ENCODE measurements around the gene TBC1D14.

TBC1D14 gene

DNA sequence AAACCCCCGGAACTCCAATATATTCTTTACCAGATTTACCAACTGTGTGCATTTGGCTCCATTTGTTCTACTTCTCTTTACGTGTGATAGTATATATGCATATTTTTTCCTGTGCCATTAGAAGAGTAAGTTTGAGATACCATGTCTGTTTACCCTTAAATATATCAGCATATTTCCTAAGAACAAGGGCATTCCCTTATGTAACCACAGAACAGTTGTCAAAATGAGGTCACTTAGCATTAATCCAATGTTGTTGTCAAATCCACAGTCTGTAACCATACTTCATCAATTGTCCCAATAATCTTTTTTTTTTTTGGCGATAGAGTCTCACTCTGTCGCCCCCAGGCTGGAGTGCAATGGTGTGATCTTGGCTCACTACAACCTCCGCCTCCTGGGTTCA is 55.2 kb downstream of the TBC1D14 start:
- TF ChIP-seq, protein P1, sequence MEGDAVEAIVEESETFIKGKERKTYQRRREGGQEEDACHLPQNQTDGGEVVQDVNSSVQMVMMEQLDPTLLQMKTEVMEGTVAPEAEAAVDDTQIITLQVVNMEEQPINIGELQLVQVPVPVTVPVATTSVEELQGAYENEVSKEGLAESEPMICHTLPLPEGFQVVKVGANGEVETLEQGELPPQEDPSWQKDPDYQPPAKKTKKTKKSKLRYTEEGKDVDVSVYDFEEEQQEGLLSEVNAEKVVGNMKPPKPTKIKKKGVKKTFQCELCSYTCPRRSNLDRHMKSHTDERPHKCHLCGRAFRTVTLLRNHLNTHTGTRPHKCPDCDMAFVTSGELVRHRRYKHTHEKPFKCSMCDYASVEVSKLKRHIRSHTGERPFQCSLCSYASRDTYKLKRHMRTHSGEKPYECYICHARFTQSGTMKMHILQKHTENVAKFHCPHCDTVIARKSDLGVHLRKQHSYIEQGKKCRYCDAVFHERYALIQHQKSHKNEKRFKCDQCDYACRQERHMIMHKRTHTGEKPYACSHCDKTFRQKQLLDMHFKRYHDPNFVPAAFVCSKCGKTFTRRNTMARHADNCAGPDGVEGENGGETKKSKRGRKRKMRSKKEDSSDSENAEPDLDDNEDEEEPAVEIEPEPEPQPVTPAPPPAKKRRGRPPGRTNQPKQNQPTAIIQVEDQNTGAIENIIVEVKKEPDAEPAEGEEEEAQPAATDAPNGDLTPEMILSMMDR (conservative IDR thresholded peaks at IDR 0.05): no peak
- H3K27ac ChIP-seq: no peak overlapping the region

DNA sequence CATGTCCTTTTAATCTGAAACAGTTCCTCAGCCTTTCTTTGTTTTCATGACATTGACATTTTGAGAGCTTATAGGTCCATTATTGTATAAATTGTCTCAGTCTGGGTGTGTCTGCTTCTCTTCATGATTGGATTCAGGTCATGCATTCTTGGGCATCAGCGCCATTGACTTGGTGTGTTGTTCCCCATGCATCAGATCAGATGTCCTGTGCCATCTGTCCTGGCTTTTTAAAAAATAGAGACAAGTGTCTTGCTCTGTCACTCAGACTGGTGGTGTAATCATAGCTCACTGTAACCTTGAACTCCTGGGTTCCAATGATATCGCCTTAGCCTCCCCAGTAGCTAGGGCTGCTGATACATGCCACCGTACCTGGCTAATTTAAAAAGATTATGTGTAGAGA is 55.7 kb downstream of the TBC1D14 start:
- no peak overlapping the region for H3K27ac ChIP-seq

DNA sequence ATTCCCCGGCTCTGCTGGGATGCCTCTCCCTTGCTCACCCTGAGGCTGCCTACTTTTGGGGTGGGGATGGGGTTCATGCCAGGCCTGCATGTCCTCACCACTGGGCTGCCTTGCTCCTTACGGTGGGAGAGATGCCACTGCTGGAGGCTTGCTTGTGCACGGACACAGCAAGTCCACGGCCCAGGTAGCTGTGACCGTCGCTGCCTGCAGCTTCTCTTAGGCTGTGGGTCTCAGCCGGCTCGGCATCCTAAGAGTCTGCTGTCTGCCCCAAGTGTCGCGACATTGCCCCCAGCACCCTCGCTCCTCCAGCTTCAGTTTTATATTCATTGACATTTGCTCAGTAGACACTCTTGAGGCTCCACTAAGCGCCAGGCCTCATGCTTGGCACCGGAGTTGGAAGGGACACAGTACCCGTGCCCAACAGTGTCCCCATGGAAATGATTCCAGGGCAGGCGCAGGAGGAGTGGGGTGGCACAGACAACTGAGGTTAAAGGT is 58.3 kb downstream of the TBC1D14 start:
- no peak overlapping the region for H3K27ac ChIP-seq
- TF ChIP-seq, protein P1 (conservative IDR thresholded peaks at IDR 0.05): no peak

More for the DNA sequence above, 55.7 kb downstream of the TBC1D14 start:
- TF ChIP-seq, protein P1 (conservative IDR thresholded peaks at IDR 0.05): no peak

DNA sequence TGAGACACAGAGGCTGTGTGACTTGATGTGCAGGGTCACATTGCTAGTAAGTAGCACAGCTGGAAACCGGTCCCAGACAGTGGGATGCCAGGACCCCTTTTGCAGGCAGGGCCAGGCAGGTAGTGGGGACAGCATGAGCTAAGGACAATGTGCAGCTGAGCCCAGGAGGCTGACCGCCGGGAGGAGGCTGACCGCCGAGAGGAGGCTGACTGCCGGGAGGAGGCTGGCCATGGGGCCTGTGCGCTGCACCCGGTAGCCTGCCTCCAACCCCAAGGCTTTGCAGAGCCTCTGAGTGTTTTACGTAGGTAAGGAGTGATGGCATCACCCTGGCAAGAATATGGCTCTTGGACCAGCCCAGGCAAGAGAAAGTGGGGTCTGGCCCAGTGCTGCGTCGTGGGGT is 58.9 kb downstream of the TBC1D14 start:
- no peak overlapping the region for H3K27ac ChIP-seq
- TF ChIP-seq, protein P1 (conservative IDR thresholded peaks at IDR 0.05): no peak

DNA sequence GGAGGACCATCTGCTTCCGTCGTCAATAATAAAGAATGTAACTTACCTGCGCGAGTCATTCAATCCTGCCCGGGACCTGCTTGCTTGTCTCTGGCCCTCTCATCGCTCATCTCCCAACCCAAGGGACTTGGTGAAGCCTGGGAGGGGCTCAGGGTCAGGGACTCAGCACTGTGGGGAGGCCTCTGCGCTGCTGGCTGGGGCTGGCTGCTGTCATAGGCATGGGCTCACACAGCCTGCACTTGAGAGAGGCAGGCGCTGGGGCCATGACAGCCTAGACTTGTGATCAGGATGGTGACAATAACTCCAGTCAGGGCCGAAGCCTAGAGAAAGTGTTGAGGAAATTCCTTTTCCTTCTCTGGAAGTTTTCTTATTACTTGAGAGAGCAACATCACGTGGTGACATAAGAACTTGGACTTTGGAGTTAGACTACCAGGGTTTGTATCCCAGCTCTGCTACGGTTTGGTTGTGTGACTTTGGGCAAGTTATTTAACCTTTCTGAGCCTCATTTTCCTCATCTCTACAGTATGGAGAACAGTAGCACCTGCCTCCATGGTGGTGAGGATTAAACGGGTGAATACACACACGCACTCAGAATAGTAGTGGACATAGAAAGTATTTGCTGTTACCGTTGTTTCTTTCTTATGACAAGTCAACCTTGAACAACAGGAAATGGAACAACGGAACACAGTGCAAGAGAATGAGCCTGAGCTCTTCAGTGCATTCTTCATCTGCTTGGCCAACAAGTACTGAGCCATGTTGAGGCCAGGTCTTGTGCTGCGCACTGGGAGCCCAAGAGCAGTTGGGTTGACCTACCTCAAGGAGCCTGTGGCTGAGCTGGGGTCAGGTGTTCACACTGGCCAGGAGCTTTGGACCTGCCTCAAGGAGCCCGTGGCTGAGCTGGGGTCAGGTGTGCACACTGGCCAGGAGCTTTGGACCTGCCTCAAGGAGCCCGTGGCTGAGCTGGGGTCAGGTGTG is 60.5 kb downstream of the TBC1D14 start:
- H3K27ac ChIP-seq: no peak overlapping the region
- TF ChIP-seq, protein P1 (conservative IDR thresholded peaks at IDR 0.05): no peak

DNA sequence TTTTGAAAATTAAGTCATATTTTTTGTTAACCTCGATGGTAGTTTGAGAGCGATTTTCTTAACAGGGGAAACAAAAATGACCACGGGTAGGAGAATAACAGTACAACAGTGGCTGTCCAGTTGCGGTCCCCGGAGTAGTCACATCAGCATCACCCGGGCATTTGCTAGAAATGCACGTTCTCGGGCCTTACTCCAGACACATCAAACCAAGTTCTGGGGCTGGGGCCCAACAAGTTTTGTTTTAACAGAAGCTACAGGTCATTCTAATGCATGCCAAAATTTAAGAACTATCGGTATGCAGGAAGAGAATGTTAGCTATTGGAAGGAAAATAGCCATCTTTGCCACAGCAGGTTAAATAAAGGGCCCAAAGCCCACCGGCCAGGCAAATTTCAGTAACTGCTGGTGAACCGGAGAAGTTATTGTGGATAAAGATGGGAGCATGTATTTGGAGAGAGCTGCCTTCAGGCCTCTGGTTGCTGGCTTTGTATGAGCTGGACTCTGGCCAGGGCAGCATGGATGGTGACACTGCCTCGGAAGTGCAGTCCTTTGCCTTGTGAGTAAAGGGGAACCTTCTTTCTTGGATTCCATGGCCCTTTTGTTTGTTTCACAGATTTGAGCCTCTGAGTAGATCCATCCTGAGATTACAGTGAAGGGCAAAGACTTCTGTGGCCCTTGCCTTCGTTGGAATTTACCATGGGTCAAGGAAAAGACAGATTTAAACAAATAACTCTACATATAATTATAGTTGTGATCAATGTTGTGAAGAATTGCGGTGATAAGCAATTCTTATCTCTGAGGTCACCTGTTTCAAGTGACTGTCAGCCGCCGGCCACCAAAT is 62.1 kb downstream of the TBC1D14 start:
- TF ChIP-seq, protein P1 (conservative IDR thresholded peaks at IDR 0.05): no peak

DNA sequence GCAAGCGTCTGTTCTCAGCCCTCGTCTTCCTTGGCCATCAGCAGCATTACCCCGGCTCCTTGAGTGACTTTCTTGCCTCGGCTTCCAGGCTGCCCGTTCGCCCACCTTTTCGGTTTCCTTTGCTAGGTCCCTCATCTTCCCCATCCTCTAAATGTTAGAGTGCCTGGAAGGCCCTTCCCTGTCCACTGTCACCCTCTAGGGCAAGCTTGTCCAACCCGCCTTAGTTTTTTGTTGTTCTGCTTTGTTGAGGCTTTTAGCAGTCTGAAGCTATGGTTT is 62.7 kb downstream of the TBC1D14 start:
- no peak overlapping the region for H3K27ac ChIP-seq
- TF ChIP-seq, protein P1 (conservative IDR thresholded peaks at IDR 0.05): no peak

More for the DNA sequence above, 62.1 kb downstream of the TBC1D14 start:
- no peak overlapping the region for H3K27ac ChIP-seq

Data from VCaP (cell line).